Hematopoietic multipotent progenitor cell treated with erythropoietin and hydrocortisone succinate and interleukin-3 and kit ligand, for 8 days (in vitro differentiated cells): ENCODE results near the gene SPRR2A.
"Not testable (repeated sequence)": the region's sequence is repeated elsewhere in the genome, so short reads cannot be mapped to it uniquely, and the experiment has no call there.

Source experiments
- DNase-seq: peaks from one replicate; pipeline ENCODE4 v3.0.0-alpha.2; 2015

Gene SPRR2A

GRCh38 chr1:153024413-153024812 is 32.9 kb downstream of the SPRR2A start:
- no peak for DNase-seq

GRCh38 chr1:153023109-153023508 is 34.2 kb downstream of the SPRR2A start:
- DNase-seq, result no peak

GRCh38 chr1:153022340-153022739 is 35.0 kb downstream of the SPRR2A start:
- DNase-seq, result not testable (repeated sequence)

- not testable (repeated sequence) for DNase-seq
These were observed 35.5 kb downstream of the SPRR2A start for GRCh38 chr1:153021829-153022228.

- DNase-seq, result not testable (repeated sequence)
These were observed 46.0 kb downstream of the SPRR2A start for GRCh38 chr1:153011235-153011758.
